ENCODE data around the gene RGS11.

Gene RGS11

DNA sequence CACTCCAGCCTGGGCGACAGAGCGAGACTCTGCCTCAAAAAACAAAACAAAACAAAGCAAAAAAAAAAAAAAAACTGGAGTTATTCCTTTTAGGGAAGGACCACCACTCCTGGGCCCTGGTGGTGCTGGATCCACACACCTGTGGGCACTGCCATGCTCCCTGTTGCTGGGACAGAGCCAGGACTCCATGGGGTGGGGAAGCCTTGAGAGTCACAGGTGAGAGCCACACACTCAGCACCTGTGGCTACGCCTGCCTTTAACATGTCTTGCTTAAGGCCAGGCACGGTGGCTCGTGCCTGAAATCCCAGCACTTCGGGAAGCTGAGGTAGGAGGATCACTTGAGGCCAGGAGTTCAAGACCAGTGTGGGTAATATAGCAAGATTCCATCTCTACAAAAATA is 25.5 kb upstream of the RGS11 start:
- no peak overlapping the region for H3K4me3 ChIP-seq (ENCODE audit: control insufficient read depth, low read depth, low read length)
- TF ChIP-seq, protein P1, sequence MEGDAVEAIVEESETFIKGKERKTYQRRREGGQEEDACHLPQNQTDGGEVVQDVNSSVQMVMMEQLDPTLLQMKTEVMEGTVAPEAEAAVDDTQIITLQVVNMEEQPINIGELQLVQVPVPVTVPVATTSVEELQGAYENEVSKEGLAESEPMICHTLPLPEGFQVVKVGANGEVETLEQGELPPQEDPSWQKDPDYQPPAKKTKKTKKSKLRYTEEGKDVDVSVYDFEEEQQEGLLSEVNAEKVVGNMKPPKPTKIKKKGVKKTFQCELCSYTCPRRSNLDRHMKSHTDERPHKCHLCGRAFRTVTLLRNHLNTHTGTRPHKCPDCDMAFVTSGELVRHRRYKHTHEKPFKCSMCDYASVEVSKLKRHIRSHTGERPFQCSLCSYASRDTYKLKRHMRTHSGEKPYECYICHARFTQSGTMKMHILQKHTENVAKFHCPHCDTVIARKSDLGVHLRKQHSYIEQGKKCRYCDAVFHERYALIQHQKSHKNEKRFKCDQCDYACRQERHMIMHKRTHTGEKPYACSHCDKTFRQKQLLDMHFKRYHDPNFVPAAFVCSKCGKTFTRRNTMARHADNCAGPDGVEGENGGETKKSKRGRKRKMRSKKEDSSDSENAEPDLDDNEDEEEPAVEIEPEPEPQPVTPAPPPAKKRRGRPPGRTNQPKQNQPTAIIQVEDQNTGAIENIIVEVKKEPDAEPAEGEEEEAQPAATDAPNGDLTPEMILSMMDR (IDR thresholded peaks at IDR 0.05; ENCODE audit: control insufficient read depth, insufficient read depth, low read depth, low read length, missing control alignments) = no peak
- DNase-seq (ENCODE audit: low read depth) = no peak

DNA sequence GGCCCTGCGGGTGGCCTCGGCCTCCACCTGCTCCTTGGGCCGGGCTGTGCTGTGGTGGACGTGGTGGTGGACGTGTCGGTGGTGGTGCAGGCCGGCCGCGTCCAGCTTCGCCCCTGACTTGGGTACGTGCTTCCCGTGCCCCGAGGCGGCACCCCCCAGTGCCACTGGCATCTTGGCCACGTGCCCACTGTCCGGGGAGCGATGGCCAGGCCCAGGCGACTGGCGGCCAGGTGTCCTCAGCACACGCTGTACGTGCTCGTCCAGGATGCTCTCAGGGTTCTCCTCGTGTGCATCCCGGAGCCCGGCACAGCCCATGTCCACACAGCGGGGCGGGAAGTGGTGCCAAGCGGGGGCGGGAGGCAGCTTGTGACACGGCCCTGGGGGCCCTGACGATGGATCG is 22.1 kb upstream of the RGS11 start:
- DNase-seq (ENCODE audit: low read depth) = no peak
- TF ChIP-seq, protein P1 (IDR thresholded peaks at IDR 0.05; ENCODE audit: control insufficient read depth, insufficient read depth, low read depth, low read length, missing control alignments) = no peak
- H3K4me3 ChIP-seq (ENCODE audit: control insufficient read depth, low read depth, low read length) = no peak overlapping the region

DNA sequence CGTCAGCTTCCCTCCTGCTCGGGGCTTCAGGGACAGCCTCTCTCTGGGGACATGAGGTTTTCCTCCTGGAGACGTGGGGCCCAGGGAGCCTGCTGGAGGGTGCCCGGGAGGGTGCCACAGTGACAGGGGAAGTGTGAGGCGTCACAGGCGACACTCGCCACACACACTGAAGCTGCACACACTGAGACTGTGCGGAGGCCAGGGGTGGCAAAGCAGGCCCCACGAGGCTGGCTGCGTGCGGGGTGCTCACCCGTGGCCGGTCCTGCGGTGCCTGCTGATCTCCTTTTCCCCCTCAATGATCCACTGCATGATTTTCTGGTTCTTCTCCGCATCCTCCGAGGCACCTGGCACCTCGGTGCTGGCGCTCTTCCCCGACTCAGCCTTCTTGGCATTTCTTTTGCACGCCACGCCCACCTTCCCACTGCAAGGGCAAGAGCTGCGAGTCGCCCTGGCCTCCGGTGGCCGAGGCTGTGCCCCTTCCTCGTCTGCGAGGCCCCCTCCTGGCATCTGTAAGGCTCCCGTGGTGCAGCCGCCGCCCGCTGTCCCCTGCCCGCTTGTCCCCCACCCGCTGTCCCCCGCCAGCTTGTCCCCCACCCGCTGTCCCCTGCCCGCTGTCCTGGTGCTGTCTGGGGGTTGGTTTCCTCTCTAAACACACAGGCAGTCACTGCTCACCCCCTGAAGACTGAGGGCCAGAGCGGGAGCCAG is 21.2 kb upstream of the RGS11 start:
- DNase-seq (ENCODE audit: low read depth) = no peak
- TF ChIP-seq, protein P1 (IDR thresholded peaks at IDR 0.05; ENCODE audit: control insufficient read depth, insufficient read depth, low read depth, low read length, missing control alignments) = no peak

DNA sequence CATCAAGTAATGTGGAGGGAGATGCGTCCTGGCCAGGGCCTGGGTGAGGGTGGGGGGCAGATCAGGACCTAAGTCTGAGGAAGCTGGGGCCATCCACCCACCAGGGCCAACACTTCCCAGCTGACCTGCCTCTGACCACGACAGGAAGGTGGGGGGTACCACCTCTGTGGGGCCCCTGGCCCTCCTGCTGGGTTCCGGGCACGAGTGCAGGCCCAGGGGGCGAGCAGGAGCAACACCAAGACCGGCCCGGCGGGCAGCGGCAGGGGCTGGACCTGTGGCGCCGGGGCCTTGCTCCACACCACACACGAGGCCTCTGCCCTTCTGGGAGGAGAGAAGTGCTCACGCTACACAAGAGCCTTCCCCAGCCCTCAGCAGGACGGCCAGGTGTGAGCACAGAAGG is 20.5 kb upstream of the RGS11 start:
- no peak for DNase-seq (ENCODE audit: low read depth)
- no peak overlapping the region for H3K4me3 ChIP-seq (ENCODE audit: control insufficient read depth, low read depth, low read length)
- TF ChIP-seq, protein P1 (IDR thresholded peaks at IDR 0.05; ENCODE audit: control insufficient read depth, insufficient read depth, low read depth, low read length, missing control alignments) = no peak

More for the DNA sequence above, 21.2 kb upstream of the RGS11 start:
- H3K4me3 ChIP-seq (ENCODE audit: control insufficient read depth, low read depth, low read length) = no peak overlapping the region

DNA sequence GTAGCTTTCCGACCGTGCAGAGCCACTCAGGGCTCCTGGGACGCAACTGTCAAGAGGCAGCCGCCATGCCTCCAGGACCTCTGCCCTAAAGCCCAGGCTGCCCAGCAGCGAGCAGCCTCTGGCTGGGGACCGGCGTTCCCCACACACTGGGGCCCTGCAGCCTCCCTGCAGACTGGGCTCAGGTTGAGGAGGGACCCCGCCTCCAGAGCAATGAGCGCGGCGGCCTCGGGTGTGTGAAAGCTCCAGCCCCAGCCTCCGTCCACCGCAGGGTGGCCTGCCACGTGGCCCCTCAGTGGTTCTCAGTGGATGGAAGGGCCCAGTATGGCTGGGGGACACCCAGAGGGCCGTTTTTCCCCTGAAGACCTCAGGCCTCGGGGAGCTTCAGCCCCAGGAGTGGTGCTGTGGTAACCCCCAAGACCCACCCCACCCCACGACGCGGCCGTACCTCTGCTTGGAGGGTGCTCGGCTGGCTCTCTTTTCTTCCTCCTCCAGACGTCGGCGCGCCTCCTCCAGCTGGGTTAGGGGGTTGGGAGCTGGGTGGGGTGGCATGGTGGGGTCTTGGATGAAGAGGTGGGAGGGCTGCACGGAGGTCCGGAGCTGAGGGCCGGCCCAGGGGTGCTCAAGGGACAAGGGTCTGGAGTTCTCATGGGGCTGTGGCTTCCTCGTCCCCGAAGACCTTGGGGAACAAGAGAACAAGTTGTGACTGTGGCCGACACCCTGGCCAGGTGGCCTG is 17.5 kb upstream of the RGS11 start:
- H3K4me3 ChIP-seq (ENCODE audit: control insufficient read depth, low read depth, low read length) = no peak overlapping the region
- TF ChIP-seq, protein P1 (IDR thresholded peaks at IDR 0.05; ENCODE audit: control insufficient read depth, insufficient read depth, low read depth, low read length, missing control alignments) = no peak
- no peak for DNase-seq (ENCODE audit: low read depth)

DNA sequence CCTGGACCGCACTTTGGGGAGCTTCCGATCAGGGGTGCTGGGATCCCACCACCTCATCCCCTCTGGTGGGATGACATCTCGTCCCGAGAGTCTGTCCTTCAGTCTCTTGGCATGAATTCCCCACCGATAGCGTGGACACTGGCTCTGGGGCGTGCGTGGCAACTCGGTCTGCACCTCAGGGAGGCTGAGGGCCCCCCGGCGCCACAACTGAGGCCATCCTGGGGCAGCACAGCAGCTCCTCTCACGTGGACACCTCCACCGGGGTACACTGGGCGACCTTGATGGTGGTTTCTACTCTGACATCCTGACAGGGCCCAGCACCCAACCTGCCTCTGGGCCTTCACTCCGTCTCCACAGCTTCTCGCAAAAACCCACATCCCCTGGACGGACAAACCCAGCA is 15.8 kb upstream of the RGS11 start:
- no peak overlapping the region for H3K4me3 ChIP-seq (ENCODE audit: control insufficient read depth, low read depth, low read length)
- TF ChIP-seq, protein P1 (IDR thresholded peaks at IDR 0.05; ENCODE audit: control insufficient read depth, insufficient read depth, low read depth, low read length, missing control alignments) = no peak
- no peak for DNase-seq (ENCODE audit: low read depth)
